GM12865 (cell line): ENCODE results near the gene SLC30A10.
"Not testable (repeated sequence)": the region's sequence is repeated elsewhere in the genome, so short reads cannot be mapped to it uniquely, and the experiment has no call there.

Source experiments
- DNase-seq: peaks from one replicate; pipeline ENCODE4 v3.0.0; 2010; ENCODE audit warnings: low read depth
- H3K4me3 ChIP-seq: 2 replicates; pipeline ENCODE4 v1.5.1; 2011; ENCODE audit warnings: mild to moderate bottlenecking, low read depth, low read length, control low read depth
- CTCF ChIP-seq: IDR thresholded peaks from 2 replicates; pipeline ENCODE4 v1.5.1; 2011; ENCODE audit warnings: low read length, control low read depth, low read depth, inconsistent platforms; ENCODE audit not compliant: insufficient read depth; ENCODE audit errors: missing control alignments

The SLC30A10 gene

GRCh38 chr1:219945795-219946194 is 17.4 kb upstream of the SLC30A10 start:
- DNase-seq: no peak
- H3K4me3 ChIP-seq: no peak overlapping the region
- no peak for TF ChIP-seq CTCF

- H3K4me3 ChIP-seq: no peak overlapping the region
- no peak for DNase-seq
- no peak for TF ChIP-seq CTCF
Observed at GRCh38 chr1:219941179-219942118, 13.1 kb upstream of the SLC30A10 start.

GRCh38 chr1:219940707-219941106 is 12.3 kb upstream of the SLC30A10 start:
- no peak for TF ChIP-seq CTCF
- no peak for DNase-seq
- H3K4me3 ChIP-seq: no peak overlapping the region

- H3K4me3 ChIP-seq: no peak overlapping the region
- no peak for DNase-seq
- no peak for TF ChIP-seq CTCF
Observed at GRCh38 chr1:219938706-219939105, 10.3 kb upstream of the SLC30A10 start.

GRCh38 chr1:219933763-219934162 is 5.4 kb upstream of the SLC30A10 start:
- not testable (repeated sequence) for H3K4me3 ChIP-seq, DNase-seq

GRCh38 chr1:219931033-219931432 is 2.7 kb upstream of the SLC30A10 start:
- no peak for TF ChIP-seq CTCF
- no peak overlapping the region for H3K4me3 ChIP-seq
- no peak for DNase-seq

GRCh38 chr1:219928791-219929118 is 398 bp upstream of the SLC30A10 start:
- no peak overlapping the region for H3K4me3 ChIP-seq
- no peak for DNase-seq
- no peak for TF ChIP-seq CTCF
